ENCODE measurements around the gene LARP6. TPM values are rescaled to one million over a fixed set of nuclear protein-coding genes. Genes with fewer than 3 reads are reported as not detected.

LARP6 gene
- total RNA-seq: 18.2 and 20.5 TPM in 2 replicates
- long read RNA-seq, partial matches to known transcripts: 2 of 4 reads
- long read RNA-seq, other reads (novel, unspliced or antisense): 2 of 4 reads

GRCh38 chr15:70853973-70854665, at the start of gene LARP6:
Gene LARP6, minus strand, starts transcription at chr15:70854157. Its CDS starts 69 bp downstream, at chr15:70854088.
- peak within 1 kb of the TSS; percentile 93 for H3K4me3 Mint-ChIP-seq
- no peaks in the 10 kb centered on the region for H3K27me3 Mint-ChIP-seq (ENCODE audit: low read depth)
- no peaks in the 10 kb centered on the region for H3K9me3 Mint-ChIP-seq
- peaks cover 3% of the 10 kb centered on the region for H3K36me3 Mint-ChIP-seq (ENCODE audit: low read depth)
- H3K27ac Mint-ChIP-seq (ENCODE audit: unreplicated experiment): peak within 1 kb of the TSS; percentile 93
- peak; percentile 65 for DNase-seq (ENCODE audit: low read depth, low spot score)
- no peak for TF ChIP-seq CTCF (conservative IDR thresholded peaks at IDR 0.05)
- H3K4me1 Mint-ChIP-seq: peaks cover 16% of the 10 kb centered on the region

- Mint-ChIP-seq H3K27ac (ENCODE audit: unreplicated experiment) (peak overlapping the region; percentile 27), H3K36me3 (ENCODE audit: low read depth) (peaks cover 17% of the 10 kb centered on the region), H3K9me3 (peaks cover 3% of the 10 kb centered on the region), H3K27me3 (ENCODE audit: low read depth) (no peaks in the 10 kb centered on the region), H3K4me3 (no peak overlapping the region), H3K4me1 (no peaks in the 10 kb centered on the region)
- DNase-seq (ENCODE audit: low read depth, low spot score): no peak
- no peak for TF ChIP-seq CTCF (conservative IDR thresholded peaks at IDR 0.05)
Observed at GRCh38 chr15:70902107-70902506, 48.1 kb upstream of the LARP6 start.

- peaks cover 31% of the 10 kb centered on the region for H3K4me1 Mint-ChIP-seq
- no peaks in the 10 kb centered on the region for H3K27me3 Mint-ChIP-seq (ENCODE audit: low read depth)
- peak overlapping the region; percentile 97 for H3K4me3 Mint-ChIP-seq
- peaks cover 2% of the 10 kb centered on the region for H3K36me3 Mint-ChIP-seq (ENCODE audit: low read depth)
- peak; percentile 65 for TF ChIP-seq CTCF (conservative IDR thresholded peaks at IDR 0.05)
- DNase-seq (ENCODE audit: low read depth, low spot score): no peak
- peak overlapping the region; percentile 99 for H3K27ac Mint-ChIP-seq (ENCODE audit: unreplicated experiment)
- no peaks in the 10 kb centered on the region for H3K9me3 Mint-ChIP-seq
Observed at GRCh38 chr15:70892912-70893560, 39.1 kb upstream of the LARP6 start.

GRCh38 chr15:70892002-70892911, 38.3 kb upstream of the LARP6 start, which contains the start of the genes LRRC49 and THAP10:
Gene LRRC49, plus strand, starts transcription at chr15:70892826. Its CDS starts 69 bp downstream, at chr15:70892895.
Gene THAP10, minus strand, starts transcription at chr15:70892433. Its CDS starts 161 bp downstream, at chr15:70892272.
- TF ChIP-seq CTCF (conservative IDR thresholded peaks at IDR 0.05): no peak
- H3K4me1 Mint-ChIP-seq: peaks cover 31% of the 10 kb centered on the region
- peaks cover 2% of the 10 kb centered on the region for H3K36me3 Mint-ChIP-seq (ENCODE audit: low read depth)
- H3K9me3 Mint-ChIP-seq: no peaks in the 10 kb centered on the region
- H3K27ac Mint-ChIP-seq (ENCODE audit: unreplicated experiment): peak within 1 kb of the TSS; percentile 99
- DNase-seq (ENCODE audit: low read depth, low spot score): peak; percentile 75
- peak within 1 kb of the TSS; percentile 97 for H3K4me3 Mint-ChIP-seq
- H3K27me3 Mint-ChIP-seq (ENCODE audit: low read depth): no peaks in the 10 kb centered on the region

- Mint-ChIP-seq H3K4me3 (no peak overlapping the region), H3K36me3 (ENCODE audit: low read depth) (peaks cover 3% of the 10 kb centered on the region), H3K4me1 (no peaks in the 10 kb centered on the region), H3K27me3 (ENCODE audit: low read depth) (no peaks in the 10 kb centered on the region), H3K9me3 (no peaks in the 10 kb centered on the region), H3K27ac (ENCODE audit: unreplicated experiment) (no peak overlapping the region)
- TF ChIP-seq CTCF (conservative IDR thresholded peaks at IDR 0.05): no peak
- no peak for DNase-seq (ENCODE audit: low read depth, low spot score)
Observed at GRCh38 chr15:70882361-70882760, 28.4 kb upstream of the LARP6 start.
